SU-DHL-6 (cell line): ENCODE results near the gene MED15.

Experiments used
- H2AFZ ChIP-seq: fragments of 200-600 bp; sonication (generic); 2 replicates; pipeline ENCODE4 v1.6.1; 2014; ENCODE audit warnings: low read depth, mild to moderate bottlenecking, moderate library complexity, mixed read lengths, antibody characterized with exemption, low read length; ENCODE audit not compliant: severe bottlenecking
- H3F3A ChIP-seq: fragments of 200-600 bp; shearing (Covaris generic); 2 replicates; pipeline ENCODE4 v1.6.0; 2016; ENCODE audit warnings: antibody characterized with exemption, mild to moderate bottlenecking; ENCODE audit not compliant: insufficient read depth
- H3K27ac ChIP-seq: fragments of 200-600 bp; sonication (generic); 2 replicates; pipeline ENCODE4 v1.5.1; 2016; ENCODE audit warnings: low read depth, mild to moderate bottlenecking, low read length, moderate library complexity, mixed read lengths
- H3K27me3 ChIP-seq: fragments of 200-600 bp; sonication (generic), shearing (Covaris generic); 2 replicates; pipeline ENCODE4 v1.6.0; 2014; ENCODE audit warnings: mild to moderate bottlenecking, low read length
- H3K36me3 ChIP-seq: fragments of 200-600 bp; sonication (generic); 2 replicates; pipeline ENCODE4 v1.6.1; 2014; ENCODE audit warnings: mild to moderate bottlenecking, low read length, mixed read lengths
- H3K4me2 ChIP-seq: fragments of 300-600, 200-600 bp; shearing (Covaris generic), sonication (generic); 2 replicates; pipeline ENCODE4 v1.6.0; 2014; ENCODE audit warnings: low read length, low read depth, mild to moderate bottlenecking; ENCODE audit not compliant: poor library complexity, severe bottlenecking
- H3K4me3 ChIP-seq: fragments of 200-600 bp; sonication (generic); 2 replicates; pipeline ENCODE4 v1.5.1; 2014; ENCODE audit warnings: antibody characterized with exemption, low read length, mild to moderate bottlenecking, mixed read lengths; ENCODE audit not compliant: insufficient read depth, poor library complexity, severe bottlenecking
- H3K79me2 ChIP-seq: fragments of 200-600 bp; sonication (generic); 2 replicates; pipeline ENCODE4 v1.6.1; 2014; ENCODE audit warnings: mild to moderate bottlenecking, low read length, moderate library complexity; ENCODE audit not compliant: insufficient read depth
- H3K9ac ChIP-seq: fragments of 200-600 bp; sonication (generic); 2 replicates; pipeline ENCODE4 v1.7.0; 2014; ENCODE audit warnings: mild to moderate bottlenecking, low read length
- H3K9me2 ChIP-seq: fragments of 200-600 bp; sonication (generic); replicated peaks from 2 replicates; pipeline ENCODE4 v1.6.1; 2014; ENCODE audit warnings: low read length; ENCODE audit not compliant: insufficient read depth
- H3K9me3 ChIP-seq: fragments of 200-600 bp; sonication (generic); 2 replicates; pipeline ENCODE4 v1.6.1; 2014; ENCODE audit warnings: low read length, mixed read lengths; ENCODE audit not compliant: insufficient read depth
- H4K20me1 ChIP-seq: fragments of 200-600 bp; sonication (generic); 2 replicates; pipeline ENCODE4 v1.6.1; 2014; ENCODE audit warnings: low read depth, mild to moderate bottlenecking, antibody characterized with exemption, low read length, moderate library complexity, mixed read lengths
- CTCF ChIP-seq: fragments of 200-600 bp; sonication (generic); IDR thresholded peaks from one replicate; pipeline ENCODE4 v1.5.1; 2017; ENCODE audit warnings: antibody characterized with exemption, mild to moderate bottlenecking, low read length, moderate library complexity; ENCODE audit not compliant: insufficient read depth, poor library complexity, severe bottlenecking
- EZH2phosphoT487 ChIP-seq: fragments of 200-600 bp; sonication (generic), shearing (Covaris generic); conservative IDR thresholded peaks from 2 replicates; pipeline ENCODE4 v1.6.1; 2018; ENCODE audit warnings: mild to moderate bottlenecking, antibody characterized with exemption, low read length, moderate library complexity, mixed read lengths

The MED15 gene

DNA sequence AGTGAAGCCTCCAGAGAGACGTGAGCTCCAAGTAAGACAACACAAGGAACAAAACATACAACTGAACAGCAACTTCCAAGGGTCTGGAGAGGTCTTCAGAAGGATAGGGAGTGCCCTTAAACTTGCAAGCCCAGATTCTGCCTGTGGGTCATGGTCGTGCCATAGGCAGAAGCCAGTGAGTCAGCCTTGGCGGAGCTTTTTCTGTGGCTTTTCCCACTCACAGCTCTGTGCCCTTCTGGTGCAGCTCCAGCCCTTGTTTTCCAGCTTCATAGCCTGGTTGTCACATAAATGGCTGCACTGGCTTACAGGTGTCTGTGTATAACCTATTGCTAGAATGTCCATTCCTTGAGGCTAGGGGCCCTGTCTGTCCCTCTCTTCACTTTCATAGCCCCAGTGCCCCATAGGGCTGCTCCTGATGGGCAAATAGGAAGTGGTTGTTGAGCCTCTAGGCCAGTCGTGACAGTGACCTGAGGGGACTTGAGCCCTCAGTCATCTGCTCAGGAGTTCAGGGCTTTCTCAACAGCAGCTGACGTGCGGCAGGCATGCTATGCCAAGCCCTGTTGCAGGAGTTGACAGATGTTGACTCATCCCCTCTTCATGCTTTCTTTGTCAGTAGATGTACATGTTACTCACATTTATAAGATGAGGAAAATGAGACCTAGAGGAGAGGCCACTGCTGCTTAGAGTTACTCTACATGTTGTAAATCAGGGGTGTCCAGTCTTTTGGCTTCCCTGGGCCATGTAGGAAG lies 7.4 kb downstream of the MED15 start:
- H2AFZ ChIP-seq = no peak overlapping the region
- no peak overlapping the region for H3K4me2 ChIP-seq
- no peak overlapping the region for H3K27ac ChIP-seq
- peaks cover 48% of the 10 kb centered on the region for H3K79me2 ChIP-seq
- no peaks in the 10 kb centered on the region for H3K9me2 ChIP-seq
- TF ChIP-seq CTCF (no peak), EZH2phosphoT487 (no peak)
- H3K9me3 ChIP-seq = no peaks in the 10 kb centered on the region
- no peak overlapping the region for H3K9ac ChIP-seq
- H4K20me1 ChIP-seq = no peaks in the 10 kb centered on the region
- H3F3A ChIP-seq = no peaks in the 10 kb centered on the region
- no peaks in the 10 kb centered on the region for H3K36me3 ChIP-seq
- no peaks in the 10 kb centered on the region for H3K27me3 ChIP-seq
- no peak overlapping the region for H3K4me3 ChIP-seq

DNA sequence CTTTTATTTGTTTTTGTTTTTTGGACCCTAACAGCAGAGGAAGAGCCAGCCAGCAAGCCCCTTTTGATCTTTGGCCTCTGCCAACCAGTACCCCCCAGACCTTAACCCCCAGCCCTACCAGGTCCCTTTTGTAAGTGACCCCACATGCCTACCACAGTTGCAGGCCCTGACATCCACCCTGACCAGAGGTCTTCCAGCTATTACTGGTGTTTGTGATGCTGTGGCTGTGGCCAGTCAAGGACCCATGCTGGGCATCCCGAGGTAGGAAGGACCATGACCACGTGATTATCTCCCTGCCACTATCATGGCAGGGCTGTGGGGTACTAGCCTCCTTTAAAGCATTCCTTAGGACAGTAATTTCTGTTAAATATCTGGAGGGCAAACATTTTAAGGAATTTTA lies 9.0 kb downstream of the MED15 start:
- Histone ChIP-seq H3K27ac (no peak overlapping the region), H4K20me1 (no peaks in the 10 kb centered on the region), H3K4me2 (no peak overlapping the region), H3K79me2 (peaks cover 33% of the 10 kb centered on the region), H3K9ac (no peak overlapping the region), H3K27me3 (no peaks in the 10 kb centered on the region), H3K9me2 (no peaks in the 10 kb centered on the region), H3K36me3 (no peaks in the 10 kb centered on the region), H3K4me3 (no peak overlapping the region), H3K9me3 (no peaks in the 10 kb centered on the region), H2AFZ (no peak overlapping the region), H3F3A (no peaks in the 10 kb centered on the region)
- TF ChIP-seq CTCF (no peak), EZH2phosphoT487 (no peak)

- Histone ChIP-seq H4K20me1 (no peaks in the 10 kb centered on the region), H3K9ac (no peak overlapping the region), H3K36me3 (no peaks in the 10 kb centered on the region)
These were observed 10.0 kb downstream of the MED15 start for GRCh38 chr22:20517422-20517821.

More at GRCh38 chr22:20517422-20517821, 10.0 kb downstream of the MED15 start:
- H3K27me3 ChIP-seq = no peaks in the 10 kb centered on the region
- no peak overlapping the region for H2AFZ ChIP-seq
- no peak overlapping the region for H3K4me2 ChIP-seq
- H3K79me2 ChIP-seq = peaks cover 33% of the 10 kb centered on the region
- no peak overlapping the region for H3K4me3 ChIP-seq
- H3F3A ChIP-seq = no peaks in the 10 kb centered on the region
- H3K9me3 ChIP-seq = no peaks in the 10 kb centered on the region
- no peak overlapping the region for H3K27ac ChIP-seq
- TF ChIP-seq EZH2phosphoT487 (no peak), CTCF (no peak)
- H3K9me2 ChIP-seq = no peaks in the 10 kb centered on the region
